GM11168 (cell line): ENCODE data around the gene PLXND1.

Source experiments
- in situ Hi-C: fragments of 300-500 bp; cut with MboI; formaldehyde crosslinking; loops from one replicate; pipeline ENCODE4 v1.12.0; 2022; ENCODE audit warnings: low sequenced_read_pairs; ENCODE audit not compliant: unreplicated experiment

Gene PLXND1

GRCh38 chr3:129571605-129572547, 34.6 kb downstream of the PLXND1 start:
- in situ Hi-C loops: no loop called here

GRCh38 chr3:129569856-129570255, 36.6 kb downstream of the PLXND1 start:
- in situ Hi-C loops: no loop called here

- in situ Hi-C loops: no loop called here
Measured at GRCh38 chr3:129567939-129568338, 38.5 kb downstream of the PLXND1 start.

DNA sequence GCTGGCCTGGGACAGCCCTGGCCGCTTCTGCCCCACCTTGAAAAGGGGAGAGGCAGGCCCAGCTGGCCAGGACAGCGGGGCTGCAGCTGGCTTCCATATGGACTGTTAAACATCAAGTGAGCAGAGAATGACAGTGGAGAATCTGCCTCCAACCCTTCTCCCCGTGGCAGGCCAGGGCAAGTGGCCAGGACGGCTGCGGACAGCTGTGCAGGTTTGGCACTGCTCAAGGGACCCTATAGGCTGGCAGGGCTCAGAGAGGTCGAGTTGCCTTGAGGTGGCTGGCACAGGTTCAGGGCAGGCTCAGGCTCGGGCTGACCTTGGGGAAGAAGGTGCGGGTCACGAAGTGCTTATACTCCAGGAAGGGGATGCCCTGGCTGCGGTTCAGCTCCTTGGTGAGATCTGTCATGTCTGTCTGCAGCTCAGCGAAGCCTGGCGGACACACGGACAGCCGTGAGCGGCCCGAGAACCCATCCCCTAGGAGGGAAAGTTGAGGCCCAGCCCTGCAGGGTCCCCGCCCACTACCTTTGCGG, 39.2 kb downstream of the PLXND1 start:
- in situ Hi-C loops: no loop called here

GRCh38 chr3:129565902-129566301, 40.6 kb downstream of the PLXND1 start:
- in situ Hi-C loops: no loop called here

DNA sequence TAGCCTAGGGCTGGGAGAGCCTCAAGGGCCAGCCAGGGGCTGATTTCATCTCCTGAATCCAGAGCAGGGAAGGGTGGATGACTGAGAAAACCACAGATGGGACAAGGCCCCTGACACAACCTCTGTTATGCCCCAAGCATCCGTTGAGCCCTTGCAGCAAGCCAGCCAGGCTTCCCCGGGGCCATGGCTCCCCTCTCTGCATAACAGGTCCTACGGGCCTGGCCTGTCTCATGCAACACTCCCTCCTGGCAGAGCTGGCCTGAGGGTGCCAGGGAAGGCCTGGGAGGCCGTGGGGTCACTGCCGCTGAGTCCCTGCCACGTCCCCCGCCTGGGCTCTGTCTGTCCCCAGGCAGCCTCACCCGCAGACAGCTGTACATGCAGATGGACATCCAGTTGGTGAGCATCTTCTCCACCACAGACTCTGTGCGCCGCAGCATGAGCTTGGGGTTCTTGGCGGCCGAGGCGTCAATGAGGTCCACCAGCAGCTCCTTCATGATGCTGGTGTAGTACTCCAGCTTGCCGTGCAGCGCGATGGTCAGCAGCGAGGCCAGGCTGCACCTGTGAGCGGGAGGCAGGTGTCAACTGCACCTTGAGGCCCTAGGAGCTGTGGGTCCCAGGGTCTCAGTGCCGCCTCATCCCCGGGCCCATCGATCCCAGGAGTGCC, 41.4 kb downstream of the PLXND1 start:
- in situ Hi-C loops: no loop called here

DNA sequence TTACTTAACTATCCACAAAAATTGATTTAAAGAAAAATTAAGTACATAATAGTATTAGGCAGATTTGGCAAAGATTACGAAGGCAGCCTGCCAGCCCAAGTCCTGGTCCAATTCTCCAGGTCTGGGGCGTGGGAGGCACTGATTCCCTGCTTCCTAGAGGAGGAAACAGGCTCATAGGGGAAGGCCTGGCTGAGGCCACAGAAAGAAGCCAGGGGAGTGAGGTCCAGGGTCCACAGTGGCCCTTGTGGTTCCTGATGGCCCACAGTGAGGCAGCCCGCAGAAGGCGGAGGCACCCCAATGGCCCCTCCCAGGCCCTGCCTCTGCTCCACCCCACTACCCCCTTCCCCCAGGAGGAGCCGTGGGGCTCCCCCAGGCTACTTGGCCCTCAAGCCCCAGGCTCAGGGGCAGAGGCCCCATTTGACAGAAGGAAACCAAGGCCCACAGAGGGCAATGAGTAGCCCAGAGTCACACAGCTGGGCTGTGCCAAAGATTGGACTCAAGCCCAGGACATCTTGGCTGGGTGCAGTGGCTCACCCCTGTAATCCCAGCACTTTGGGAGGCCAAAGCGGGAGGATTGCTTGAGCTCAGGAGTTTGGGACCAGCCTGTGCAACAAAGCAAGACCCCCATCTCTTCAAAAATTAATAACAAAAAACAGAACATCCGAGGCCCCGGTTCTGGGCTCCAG, 42.5 kb downstream of the PLXND1 start:
- in situ Hi-C loops: no loop called here

GRCh38 chr3:129563332-129563731, 43.1 kb downstream of the PLXND1 start:
- in situ Hi-C loops: no loop called here

DNA sequence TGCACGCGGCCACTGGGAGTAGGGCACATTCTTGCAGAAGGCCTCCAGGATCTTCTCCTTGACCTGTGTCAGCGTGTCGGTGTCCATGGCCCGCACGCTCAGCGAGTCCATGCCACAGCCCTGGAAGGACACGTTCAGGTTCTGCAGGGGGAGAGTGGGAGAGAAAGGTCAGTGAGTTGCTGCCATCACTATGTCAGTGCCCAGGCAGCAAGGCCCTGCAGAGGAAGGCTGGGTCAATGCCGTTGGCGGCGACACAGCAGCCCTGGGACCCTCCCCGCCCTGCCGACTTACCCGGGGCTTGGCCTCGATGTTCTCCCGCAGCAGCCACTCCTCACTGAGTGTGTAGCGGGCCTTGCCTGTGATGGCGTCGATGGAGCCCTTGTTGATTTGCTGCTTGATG, 43.7 kb downstream of the PLXND1 start:
- in situ Hi-C loops: no loop called here

DNA sequence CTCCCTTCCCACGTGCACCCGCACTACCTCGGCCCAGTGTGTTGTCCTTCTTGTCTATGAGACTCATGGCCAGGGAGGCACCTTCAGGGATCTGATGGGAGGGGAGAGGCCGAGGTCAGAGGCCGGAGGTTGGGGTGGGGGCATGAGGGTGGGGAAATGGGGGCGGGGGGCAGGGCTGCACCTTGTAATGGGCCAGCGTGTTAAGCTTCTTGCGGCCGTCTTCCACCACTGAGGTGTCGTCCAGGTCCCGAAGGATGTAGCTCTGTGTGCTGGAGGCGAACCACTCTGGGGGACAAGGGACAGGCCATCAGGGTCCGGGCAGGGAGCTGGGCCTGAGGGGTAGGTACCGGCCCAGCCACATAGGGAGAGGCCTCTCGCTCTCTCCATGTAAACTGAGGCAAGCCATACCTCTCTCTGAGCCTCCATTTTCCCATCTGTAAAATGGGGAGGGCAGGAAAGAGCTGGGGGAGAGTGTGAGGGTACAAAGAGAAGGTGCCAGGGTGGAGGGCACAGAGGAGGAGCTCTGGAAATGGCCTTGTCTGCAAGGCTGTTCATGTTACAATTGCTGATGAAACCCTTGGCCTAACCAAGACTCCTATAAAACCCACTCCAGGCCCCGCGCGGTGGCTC, 44.7 kb downstream of the PLXND1 start:
- in situ Hi-C loops: no loop called here

DNA sequence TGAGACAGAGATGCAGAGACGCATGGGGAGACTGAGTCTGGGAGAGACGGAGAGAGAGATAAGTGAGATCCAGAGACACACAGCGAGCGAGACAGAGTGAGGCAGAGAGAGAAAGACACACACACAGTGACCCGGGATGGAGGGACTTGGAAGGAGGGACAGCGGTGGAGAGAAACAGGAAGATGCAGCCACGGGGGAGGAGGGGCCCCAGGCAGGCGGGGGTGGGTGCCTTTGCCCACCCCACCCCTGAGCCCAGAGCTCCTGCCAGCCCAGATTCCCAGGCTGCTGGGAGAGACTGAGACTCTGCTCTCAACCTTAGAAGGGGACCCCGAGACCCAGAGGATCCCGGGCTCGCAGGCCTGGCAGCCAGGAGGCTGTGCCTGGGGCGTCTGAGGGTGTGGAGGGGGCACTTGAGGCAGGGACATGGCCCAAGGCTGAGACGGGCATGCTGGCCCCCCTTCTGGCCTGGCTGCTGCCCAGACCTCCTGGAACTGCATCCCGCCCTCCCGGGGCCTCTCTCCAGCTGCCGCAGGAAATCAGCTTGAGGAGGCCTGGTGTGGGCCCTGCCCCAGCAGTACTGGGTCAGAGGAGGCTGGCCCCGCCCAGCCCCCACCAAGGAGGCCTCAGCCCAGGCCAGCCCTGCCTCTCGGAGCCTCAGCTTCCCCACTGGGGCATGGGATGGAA, 45.4 kb downstream of the PLXND1 start:
- in situ Hi-C loops: no loop called here

DNA sequence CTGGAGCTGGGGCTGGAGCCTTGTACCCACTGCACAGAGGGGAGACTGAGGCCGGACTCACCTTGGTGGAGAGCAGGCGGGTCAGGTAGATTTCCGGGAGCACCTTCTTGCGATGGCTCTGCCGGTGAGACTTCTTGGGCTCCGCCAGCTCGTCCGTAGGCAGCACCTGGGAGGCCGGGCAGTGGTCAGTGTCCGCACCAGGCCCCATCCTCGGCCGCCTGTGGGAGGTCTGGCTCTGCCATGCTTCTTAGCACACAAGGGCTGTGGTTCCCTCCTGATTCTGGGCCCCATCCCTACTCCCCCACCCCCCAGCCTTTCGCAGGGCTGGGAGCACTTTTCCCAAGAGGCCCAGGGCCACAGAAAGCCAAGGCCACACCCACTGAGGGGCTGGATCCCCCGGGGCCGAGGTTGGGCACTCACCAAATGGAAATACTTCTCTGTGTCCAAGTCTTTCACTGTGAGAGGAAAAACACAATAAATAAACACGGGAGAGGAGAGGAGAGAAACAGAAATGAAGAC, 46.1 kb downstream of the PLXND1 start:
- in situ Hi-C loops: no loop called here

DNA sequence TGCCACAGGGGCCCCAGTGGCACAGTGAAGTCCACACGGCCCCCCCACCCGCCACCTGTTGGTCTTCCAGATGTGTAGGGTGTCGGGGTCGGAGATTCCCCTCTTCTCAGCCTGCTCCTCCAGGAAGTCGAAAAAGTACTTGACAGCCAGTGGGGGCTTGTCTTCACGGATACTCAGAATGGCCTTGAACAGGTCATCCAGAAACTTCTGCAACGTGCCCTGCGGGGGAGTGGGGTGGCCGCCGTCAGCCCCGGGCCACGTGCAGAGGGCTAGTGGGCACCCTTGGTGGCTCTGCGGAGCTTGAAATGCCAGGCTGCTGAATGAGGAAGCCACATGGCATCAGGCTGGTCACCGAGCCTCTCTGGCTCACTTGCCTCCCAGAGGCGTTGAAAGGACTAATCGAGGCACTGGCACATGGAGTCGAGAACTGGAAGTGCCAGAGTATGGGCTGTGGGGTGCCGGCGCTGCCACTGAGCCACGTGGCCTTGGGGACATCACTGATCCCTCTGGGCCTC, 46.9 kb downstream of the PLXND1 start:
- in situ Hi-C loops: no loop called here

- in situ Hi-C loops: no loop called here
Measured at GRCh38 chr3:129558772-129559564, 47.5 kb downstream of the PLXND1 start.

- in situ Hi-C loops: no loop called here
Measured at GRCh38 chr3:129558081-129558771, 48.2 kb downstream of the PLXND1 start.

DNA sequence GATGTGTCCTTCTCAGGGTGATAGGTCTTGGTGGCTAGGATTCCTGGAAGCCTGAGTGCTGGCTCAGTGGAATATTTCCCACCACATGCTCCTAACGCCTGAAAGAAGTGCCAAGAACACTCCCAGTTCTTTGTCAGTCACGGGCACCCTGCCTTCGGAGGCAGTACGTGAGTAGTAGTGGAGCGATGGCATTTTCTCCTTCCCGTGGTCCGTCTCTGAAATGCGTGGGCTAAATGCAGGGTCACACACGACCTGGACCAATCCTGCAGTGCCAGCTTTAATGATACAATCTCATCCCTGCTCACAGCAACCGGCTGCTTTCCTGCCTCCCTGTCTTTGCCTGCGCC, 49.0 kb downstream of the PLXND1 start:
- in situ Hi-C loops: no loop called here

- in situ Hi-C loops: no loop called here
Measured at GRCh38 chr3:129556890-129557547, 49.5 kb downstream of the PLXND1 start.

DNA sequence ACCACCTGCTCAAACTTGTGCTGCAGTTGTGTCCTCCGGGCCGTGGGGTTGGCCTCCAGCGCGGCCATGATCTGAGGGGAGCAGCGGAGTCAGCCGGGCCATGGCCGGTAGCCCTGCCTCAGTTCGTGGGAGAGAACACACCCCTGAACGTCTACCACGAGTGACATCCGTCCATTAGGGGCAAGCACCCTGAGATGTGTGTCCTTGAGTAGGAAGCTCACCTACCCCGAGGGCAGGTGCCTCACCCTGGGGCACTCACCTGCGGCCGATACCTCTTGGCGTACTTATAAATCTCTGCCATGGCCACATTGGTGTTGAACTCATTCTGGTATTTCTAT, 50.1 kb downstream of the PLXND1 start:
- in situ Hi-C loops: no loop called here
